H1 (cell line): ENCODE measurements around the gene ZNF304. TPM values are rescaled to one million over a fixed set of nuclear protein-coding genes. Genes with fewer than 3 reads are reported as not detected.

Experiments used
- CTCF ChIA-PET: fragments of 300-600 bp; sonication (Branson Sonifier 250); formaldehyde crosslinking; loops from one replicate; lab custom pipeline; 2021; ENCODE audit not compliant: partially characterized antibody; lab: Charles Lee
- POLR2A ChIA-PET: fragments of 300-600 bp; sonication (Branson Sonifier 250); formaldehyde crosslinking; loops from one replicate; lab custom pipeline; 2021; ENCODE audit warnings: inconsistent platforms; ENCODE audit not compliant: partially characterized antibody; lab: Charles Lee
- DNase-seq, 2 experiments: peaks; one replicate each; pipeline versions ENCODE4 v3.0.0 to v3.0.0-alpha.2; 2010 to 2022; ENCODE audit warnings: low spot score in 2 of 2, low read depth in 1 of 2, mixed read lengths in 1 of 2
- FAIRE-seq: peaks from 2 replicates; lab custom pipeline; 2011; peaks lifted over from hg19 to GRCh38; lab: Jason Lieb, UNC
- H2AFZ ChIP-seq: 2 replicates; pipeline ENCODE4 v1.8.1; 2012; ENCODE audit warnings: low read length, inconsistent platforms
- H2AK5ac ChIP-seq: 2 replicates; pipeline ENCODE4 v1.6.1; 2013; ENCODE audit warnings: low read depth, low read length
- H2BK120ac ChIP-seq: replicated peaks from 2 replicates; pipeline ENCODE3; 2013; ENCODE audit warnings: low read depth, low read length, inconsistent platforms
- H2BK12ac ChIP-seq: 2 replicates; pipeline ENCODE4 v1.6.1; 2013; ENCODE audit warnings: low read depth, low read length
- H2BK15ac ChIP-seq: 2 replicates; pipeline ENCODE4 v1.6.1; 2013; ENCODE audit warnings: low read length
- H2BK20ac ChIP-seq: 2 replicates; pipeline ENCODE4 v1.6.1; 2013; ENCODE audit warnings: low read length
- H2BK5ac ChIP-seq: 2 replicates; pipeline ENCODE4 v1.6.1; 2013; ENCODE audit warnings: low read depth, low read length
- H3K14ac ChIP-seq: 2 replicates; pipeline ENCODE4 v1.6.1; 2013; ENCODE audit warnings: inconsistent platforms; ENCODE audit not compliant: insufficient read length
- H3K18ac ChIP-seq: 2 replicates; pipeline ENCODE4 v1.6.1; 2013; ENCODE audit warnings: low read length; ENCODE audit errors: extremely low read depth
- H3K23ac ChIP-seq: 2 replicates; pipeline ENCODE4 v1.6.1; 2013; ENCODE audit warnings: inconsistent platforms; ENCODE audit not compliant: insufficient read length
- H3K23me2 ChIP-seq: 2 replicates; pipeline ENCODE4 v1.6.1; 2013; ENCODE audit warnings: low read depth, low read length
- H3K27ac ChIP-seq: 2 replicates; pipeline ENCODE4 v1.6.1; 2011; ENCODE audit warnings: low read depth, low read length, inconsistent platforms
- H3K27me3 ChIP-seq, 4 experiments: replicated peaks in 1 of 4; 1 replicate in 1 of 4; 2 replicates in 3 of 4; pipeline versions ENCODE4 v1.6.1 to v1.8.1; 2011 to 2013; ENCODE audit warnings: low read length in 3 of 4, mild to moderate bottlenecking in 3 of 4, inconsistent platforms in 2 of 4, mixed read lengths in 2 of 4, moderate library complexity in 1 of 4; ENCODE audit not compliant: control insufficient read depth in 3 of 4, insufficient read depth in 3 of 4; ENCODE audit errors: extremely low read depth in 1 of 4
- H3K36me3 ChIP-seq, 4 experiments: 2 replicates each; pipeline versions ENCODE4 v1.6.1 to v1.8.1; 2011 to 2013; ENCODE audit warnings: mild to moderate bottlenecking in 4 of 4, low read length in 3 of 4, moderate library complexity in 2 of 4, control low read depth in 1 of 4, inconsistent platforms in 1 of 4; ENCODE audit not compliant: insufficient read depth in 4 of 4, control insufficient read depth in 2 of 4
- H3K4ac ChIP-seq: replicated peaks from 2 replicates; pipeline ENCODE3; 2013; ENCODE audit warnings: low read length, low read depth, mixed read lengths, inconsistent platforms; ENCODE audit not compliant: insufficient read length
- H3K4me1 ChIP-seq, 4 experiments: replicated peaks in 1 of 4; 1 replicate in 1 of 4; 2 replicates in 3 of 4; pipeline versions ENCODE4 v1.6.1 to v1.8.1; 2011 to 2013; ENCODE audit warnings: low read length in 3 of 4, inconsistent platforms in 2 of 4, mixed read lengths in 1 of 4; ENCODE audit not compliant: insufficient read depth in 4 of 4, control insufficient read depth in 3 of 4
- H3K4me2 ChIP-seq, 2 experiments: 2 replicates each; pipeline versions ENCODE4 v1.6.1 to v1.8.1; 2011 to 2013; ENCODE audit warnings: low read depth in 2 of 2, low read length in 2 of 2, control low read depth in 1 of 2, inconsistent platforms in 1 of 2, mild to moderate bottlenecking in 1 of 2; ENCODE audit not compliant: insufficient read depth in 1 of 2
- H3K4me3 ChIP-seq, 4 experiments: fragments of 200-600, 300-600 bp in 1 of 4; sonication (generic), shearing (Covaris generic), sonication (Bioruptor Twin) in 1 of 4; 2 replicates each; pipeline versions ENCODE4 v1.5.1 to v1.8.1; 2011 to 2016; ENCODE audit warnings: low read length in 4 of 4, low read depth in 3 of 4, control low read depth in 2 of 4, inconsistent platforms in 2 of 4, mild to moderate bottlenecking in 2 of 4, mixed read lengths in 1 of 4, moderate library complexity in 1 of 4; ENCODE audit not compliant: insufficient read depth in 2 of 4; ENCODE audit errors: extremely low read depth in 1 of 4
- H3K56ac ChIP-seq: replicated peaks from 2 replicates; pipeline ENCODE3; 2013; ENCODE audit warnings: low read depth, mild to moderate bottlenecking, mixed read lengths, low read length, inconsistent platforms; ENCODE audit not compliant: insufficient read length
- H3K79me1 ChIP-seq: 2 replicates; pipeline ENCODE4 v1.6.1; 2013; ENCODE audit warnings: low read depth, low read length, control low read depth
- H3K79me2 ChIP-seq, 2 experiments: 2 replicates each; pipeline versions ENCODE4 v1.6.1 to v1.8.1; 2012 to 2013; ENCODE audit warnings: low read length in 2 of 2, mild to moderate bottlenecking in 2 of 2, inconsistent platforms in 1 of 2; ENCODE audit not compliant: insufficient read depth in 2 of 2, control insufficient read depth in 1 of 2
- H3K9ac ChIP-seq, 4 experiments: replicated peaks in 1 of 4; 1 replicate in 1 of 4; 2 replicates in 3 of 4; pipeline versions ENCODE4 v1.6.1 to v1.8.1; 2011 to 2013; ENCODE audit warnings: low read depth in 3 of 4, low read length in 3 of 4, control low read depth in 2 of 4, mild to moderate bottlenecking in 2 of 4, moderate library complexity in 2 of 4, inconsistent platforms in 1 of 4; ENCODE audit errors: extremely low read depth in 1 of 4
- H3K9me3 ChIP-seq, 2 experiments: 2 replicates each; pipeline versions ENCODE4 v1.6.1 to v1.8.1; 2012 to 2013; ENCODE audit warnings: mild to moderate bottlenecking in 2 of 2, moderate library complexity in 2 of 2, control low read depth in 1 of 2, inconsistent platforms in 1 of 2, low read depth in 1 of 2, low read length in 1 of 2, mixed read lengths in 1 of 2; ENCODE audit not compliant: insufficient read depth in 2 of 2
- H4K20me1 ChIP-seq, 2 experiments: replicated peaks in 1 of 2; 2 replicates each; pipeline versions ENCODE3 to v1.8.1; 2011 to 2013; ENCODE audit warnings: inconsistent platforms in 2 of 2, low read length in 2 of 2, mild to moderate bottlenecking in 1 of 2; ENCODE audit not compliant: insufficient read depth in 2 of 2, control insufficient read depth in 1 of 2
- H4K5ac ChIP-seq: 2 replicates; pipeline ENCODE4 v1.6.1; 2013; ENCODE audit warnings: low read length, low read depth, mixed read lengths, inconsistent platforms; ENCODE audit not compliant: insufficient read length
- H4K8ac ChIP-seq: 2 replicates; pipeline ENCODE4 v1.8.0; 2013; ENCODE audit warnings: mild to moderate bottlenecking, moderate library complexity, low read length, inconsistent platforms; ENCODE audit not compliant: insufficient read depth; ENCODE audit errors: extremely low read depth
- H4K91ac ChIP-seq: replicated peaks from 2 replicates; pipeline ENCODE3; 2013; ENCODE audit warnings: low read length, mixed read lengths, inconsistent platforms; ENCODE audit not compliant: insufficient read length
- CBX5 ChIP-seq: fragments of 300-800, 300-1000 bp; sonication (generic); IDR thresholded peaks from 2 replicates; pipeline ENCODE4 v1.7.1; 2016; ENCODE audit warnings: antibody characterized with exemption, low read length, low read depth
- CBX8 ChIP-seq: fragments of 300-800, 300-1000 bp; sonication (generic); IDR thresholded peaks from 2 replicates; pipeline ENCODE4 v1.7.1; 2016; ENCODE audit warnings: low read depth, low read length, borderline replicate concordance
- CHD1 ChIP-seq: IDR thresholded peaks from 2 replicates; pipeline ENCODE4 v1.6.1; 2012; ENCODE audit warnings: low read depth, low read length, improper control_type of control experiment
- CREB1 ChIP-seq: IDR thresholded peaks from 2 replicates; pipeline ENCODE4 v1.6.1; 2012; ENCODE audit warnings: inconsistent platforms
- CTCF ChIP-seq, 3 experiments: IDR thresholded peaks; 1 replicate in 2 of 3; 2 replicates in 1 of 3; pipeline versions ENCODE4 v1.5.1 to v1.6.1; 2011; ENCODE audit warnings: low read length in 3 of 3, mild to moderate bottlenecking in 3 of 3, inconsistent platforms in 2 of 3, low read depth in 1 of 3, moderate library complexity in 1 of 3; ENCODE audit not compliant: insufficient read depth in 1 of 3; ENCODE audit errors: control extremely low read depth in 1 of 3
- EZH2 ChIP-seq: fragments of 200-600 bp; sonication (generic); IDR thresholded peaks from 2 replicates; pipeline ENCODE4 v1.7.1; 2012; ENCODE audit warnings: low read depth, mild to moderate bottlenecking, moderate library complexity, low read length, inconsistent platforms; ENCODE audit not compliant: severe bottlenecking
- PHF8 ChIP-seq: fragments of 200-600 bp; sonication (generic); conservative IDR thresholded peaks from 2 replicates; pipeline ENCODE4 v1.7.1; 2012; ENCODE audit warnings: low read depth, mild to moderate bottlenecking, inconsistent platforms, low read length, moderate library complexity
- SAP30 ChIP-seq: fragments of 300-600 bp; sonication (generic); IDR thresholded peaks from 2 replicates; pipeline ENCODE4 v1.7.1; 2012; ENCODE audit warnings: low read length, moderate library complexity, mild to moderate bottlenecking, inconsistent platforms; ENCODE audit not compliant: insufficient read depth, insufficient replicate concordance
- SP2 ChIP-seq: IDR thresholded peaks from 2 replicates; pipeline ENCODE4 v1.6.1; 2012; ENCODE audit warnings: mild to moderate bottlenecking, low read length, inconsistent platforms
- SP4 ChIP-seq: IDR thresholded peaks from 2 replicates; pipeline ENCODE4 v1.6.1; 2012; ENCODE audit warnings: low read length, inconsistent platforms
- TAF7 ChIP-seq: optimal IDR thresholded peaks from 2 replicates; pipeline ENCODE3; 2011; ENCODE audit warnings: low read depth, mild to moderate bottlenecking, inconsistent platforms, low read length, moderate library complexity, borderline replicate concordance
- TBP ChIP-seq: IDR thresholded peaks from 2 replicates; pipeline ENCODE4 v1.6.1; 2011; ENCODE audit warnings: low read depth, low read length, improper control_type of control experiment
- WGBS, 2 experiments: shearing (Covaris generic) in 1 of 2; methylation state at CpG; one replicate each; pipeline versions ENCODE4 v1.1.6 to v1.1.7; 2013 to 2015; ENCODE audit warnings: low lambda C conversion rate in 2 of 2, mixed read lengths in 2 of 2, inconsistent platforms in 1 of 2, low coverage in 1 of 2, missing lambda C conversion rate in 1 of 2; ENCODE audit not compliant: insufficient replicate concordance in 2 of 2, insufficient coverage in 1 of 2, insufficient read length in 1 of 2; ENCODE audit errors: extremely low coverage in 1 of 2, missing lambda C conversion rate in 1 of 2; 5-methylcytosine and 5-hydroxymethylcytosine counted together
- polyA plus RNA-seq, 7 experiments: library from polyadenylated mRNA; depleted of rRNA in 3 of 7; stranded (reverse) in 5 of 7; unstranded in 2 of 7; fragments of >200 nt in 5 of 7; fragments of 200-250 nt in 2 of 7; gene quantifications; 1 replicate in 5 of 7; 2 replicates in 1 of 7; 4 replicates in 1 of 7; pipeline versions ENCODE4 v1.2.1 to v1.2.3, GENCODE V29; 2011 to 2013; ENCODE audit warnings: missing spikeins in 2 of 7, mixed read lengths in 2 of 7
- total RNA-seq: library from RNA; stranded (reverse); fragmentation: NEBNext Ultra II Directional; extraction: Animal tissue kit (Norgen Biotek cat#: 25700); gene quantifications from 2 replicates; pipeline ENCODE4 v1.2.1, GENCODE V29; 2021

ZNF304 gene
- total and polyA plus RNA-seq, 2 of the 8 experiments (the other 6 are each of a cell fraction or from before 2014, with no cell fraction given): 4.3 to 10.5 TPM

- Histone ChIP-seq H3K4me3 (no peak overlapping the region), H2BK120ac (no peak overlapping the region), H3K18ac (no peak overlapping the region), H2BK15ac (no peak overlapping the region), H2BK20ac (no peak overlapping the region), H2BK12ac (no peak overlapping the region), H3K4ac (no peak overlapping the region), H3K9ac (no peak overlapping the region), H3K27ac (no peak overlapping the region), H3K4me2 (no peak overlapping the region), H3K14ac (no peak overlapping the region), H3K79me2 (peaks cover 1 to 22% of the 10 kb centered on the region in 2 experiments; a peak in 3 of 4 replicates), H4K91ac (no peak overlapping the region), H2AFZ (no peak overlapping the region), H4K8ac (no peak overlapping the region), H3K56ac (no peak overlapping the region), H4K5ac (no peak overlapping the region), H3K4me1 (no peaks in the 10 kb centered on the region), H3K27me3 (no peaks in the 10 kb centered on the region), H2BK5ac (no peak overlapping the region), H3K9me3 (no peaks in the 10 kb centered on the region), H3K36me3 (peaks cover 0 to 21% (median 14%) of the 10 kb centered on the region in 4 experiments; a peak in 6 of 8 replicates), H2AK5ac (no peak overlapping the region), H4K20me1 (no peaks in the 10 kb centered on the region), H3K23ac (no peak overlapping the region), H3K79me1 (no peaks in the 10 kb centered on the region; the same call in 1 of the 2 replicates), H3K23me2 (no peaks in the 10 kb centered on the region)
- no peak for FAIRE-seq
- DNase-seq: no peak
- POLR2A ChIA-PET: no interaction called here
- WGBS, 2 experiments: 88% methylated on average over 5 of the region's 5 CpGs; no CpG with 5 or more reads in 1 of the 2 experiments
- CTCF ChIA-PET: no interaction called here
- TF ChIP-seq TBP: no peak
- TF ChIP-seq EZH2: no peak
- no peak for TF ChIP-seq CHD1
- no peak for TF ChIP-seq CBX8
- no peak for TF ChIP-seq CREB1
- TF ChIP-seq SP2: no peak
- no peak for TF ChIP-seq PHF8
- no peak for TF ChIP-seq SAP30
- no peak for TF ChIP-seq TAF7
- no peak for TF ChIP-seq CBX5
- no peak for TF ChIP-seq CTCF (IDR thresholded peaks at IDR 0.05; ENCODE audit: control extremely low read depth in 1 of 3, insufficient read depth in 1 of 3, low read depth in 1 of 3, low read length in 3 of 3)
- TF ChIP-seq SP4: no peak
These were observed 44.6 kb downstream of the ZNF304 start for GRCh38 chr19:57395710-57396109.
